Right lobe of liver (tissue), 6 donors: ENCODE data around the gene SARS1. TPM values are rescaled to one million over a fixed set of nuclear protein-coding genes. Genes with fewer than 3 reads are reported as not detected.

Experiments
- ATAC-seq, 4 donors: fragments of 200-7000 bp; cut with Tn5 transposase; one replicate each; pipeline ENCODE4 v1.9.1; 2020; ENCODE audit warnings: mild to moderate bottlenecking in 4 of 4, moderate library complexity in 4 of 4
- DNase-seq, 3 donors: peaks; one replicate each; pipeline ENCODE4 v3.0.0-alpha.2; 2020
- H3K27ac ChIP-seq, 3 donors: fragments of 200-600 bp; one replicate each; pipeline ENCODE4 v1.8.0; 2022
- H3K27me3 ChIP-seq, 2 donors: fragments of 200-600 bp; one replicate each; pipeline ENCODE4 v1.8.0; 2022
- H3K36me3 ChIP-seq, 4 donors: fragments of 200-600 bp; sonication (generic) in 1 of 4; one replicate each; pipeline versions ENCODE4 v1.5.1 to v1.8.0; 2017 to 2022; ENCODE audit warnings: control low read depth in 1 of 4
- H3K4me1 ChIP-seq, 4 donors: fragments of 200-600 bp; sonication (generic) in 1 of 4; one replicate each; pipeline versions ENCODE4 v1.5.1 to v1.8.0; 2017 to 2022; ENCODE audit warnings: control low read depth in 1 of 4
- H3K4me3 ChIP-seq, 3 donors: fragments of 200-600 bp; one replicate each; pipeline ENCODE4 v1.8.0; 2022
- H3K9me3 ChIP-seq, 4 donors: fragments of 200-600 bp; sonication (generic) in 1 of 4; one replicate each; pipeline versions ENCODE4 v1.5.1 to v1.8.0; 2017 to 2022; ENCODE audit warnings: control low read depth in 1 of 4
- CTCF ChIP-seq, 4 donors: fragments of 200-600 bp in 3 of 4; fragments of 450-650 bp in 1 of 4; IDR thresholded peaks; one replicate each; pipeline versions ENCODE4 v1.5.1 to v1.8.0; 2016 to 2022; ENCODE audit warnings: antibody characterized with exemption in 4 of 4, mild to moderate bottlenecking in 2 of 4
- POLR2A ChIP-seq: fragments of 450-650 bp; IDR thresholded peaks from one replicate; pipeline ENCODE4 v1.6.1; 2017; ENCODE audit warnings: antibody characterized with exemption, mild to moderate bottlenecking
- WGBS: methylation state at CpG from one replicate; pipeline ENCODE4 v1.1.6; 2018; ENCODE audit warnings: low coverage, low lambda C conversion rate; ENCODE audit not compliant: insufficient coverage; ENCODE audit errors: missing lambda C conversion rate; 5-methylcytosine and 5-hydroxymethylcytosine counted together
- intact Hi-C, 2 donors: fragments of 100-400 bp; cut with DNase I; formaldehyde crosslinking; loops; one replicate each; pipeline versions ENCODE4 v1.11.2 to v1.14.1; 2022
- total RNA-seq, 6 experiments: library from RNA; depleted of rRNA in 2 of 6; stranded (reverse); fragments of >200 nt in 2 of 6; fragmentation: NEBNext Ultra II Directional in 3 of 6; extraction: Animal tissue kit (Norgen Biotek cat#: 25700) in 3 of 6; gene quantifications; one replicate each; pipeline versions ENCODE4 v1.1.0 to v1.2.4, GENCODE V29; 2016 to 2023
- donor health status: DM: no; HTN: yes; CAD: no.
- donor health status: DM: no; HTN: no; CAD: no.
- donor health status: DM: no; HTN: no; CAD: no.
- donor health status: DM: no; HTN: yes; CAD: no.
- donor health status: DM: no; HTN: yes; CAD: no.

The SARS1 gene
- total RNA-seq, 6 experiments from 2014 or later, result 73.5 to 123 (median 91.6) TPM

GRCh38 chr1:109280862-109281261 lies 67.1 kb downstream of the SARS1 start:
- intact Hi-C loops, result no loop called here
- ATAC-seq, result no peak
- no CpG with 5 or more reads among the region's 12 CpGs for WGBS

GRCh38 chr1:109281680-109282496 lies 68.2 kb downstream of the SARS1 start:
- Histone ChIP-seq H3K9me3 (no peaks in the 10 kb centered on the region), H3K27me3 (no peaks in the 10 kb centered on the region), H3K4me1 (peaks cover 0 to 29% (median 11%) of the 10 kb centered on the region in 4 donors), H3K27ac (no peak overlapping the region), H3K4me3 (no peak overlapping the region), H3K36me3 (no peaks in the 10 kb centered on the region)
- DNase-seq (no peak), ATAC-seq (no peak)
- intact Hi-C loops, result no loop called here
- TF ChIP-seq POLR2A (no peak), CTCF (IDR thresholded peaks at IDR 0.05) (no peak)
- 62% methylated on average over 21 of the region's 28 CpGs for WGBS

More at GRCh38 chr1:109280862-109281261, 67.1 kb downstream of the SARS1 start:
- H3K4me3 ChIP-seq, result no peak overlapping the region
- no peak for DNase-seq
- TF ChIP-seq CTCF (IDR thresholded peaks at IDR 0.05) (no peak), POLR2A (no peak)
- H3K27ac ChIP-seq, result no peak overlapping the region
- no peaks in the 10 kb centered on the region for H3K9me3 ChIP-seq
- H3K27me3 ChIP-seq, result no peaks in the 10 kb centered on the region
- peaks cover 0 to 39% (median 12%) of the 10 kb centered on the region in 4 donors for H3K4me1 ChIP-seq
- H3K36me3 ChIP-seq, result no peaks in the 10 kb centered on the region

GRCh38 chr1:109282497-109282951 lies 68.8 kb downstream of the SARS1 start:
- no peaks in the 10 kb centered on the region for H3K9me3 ChIP-seq
- peaks cover 0 to 22% (median 8%) of the 10 kb centered on the region in 4 donors for H3K4me1 ChIP-seq
- peak overlapping the region in 2 of 3 donors; percentile 25 to 89 for H3K27ac ChIP-seq
- DNase-seq, result no peak
- WGBS, result 9% methylated on average over 9 of the region's 10 CpGs
- TF ChIP-seq CTCF (IDR thresholded peaks at IDR 0.05), result no peak
- no peaks in the 10 kb centered on the region for H3K27me3 ChIP-seq
- ATAC-seq, result no peak
- H3K36me3 ChIP-seq, result no peaks in the 10 kb centered on the region
- intact Hi-C loops, result no loop called here
- H3K4me3 ChIP-seq, result peak overlapping the region; percentile 63 to 79 (median 68)

- Histone ChIP-seq H3K27ac (peak within 1 kb of the TSS; percentile 82 to 89 (median 87)), H3K4me1 (peaks cover 0 to 16% (median 4%) of the 10 kb centered on the region in 4 donors), H3K27me3 (no peaks in the 10 kb centered on the region), H3K4me3 (peak within 1 kb of the TSS; percentile 63 to 79 (median 68)), H3K36me3 (no peaks in the 10 kb centered on the region), H3K9me3 (no peaks in the 10 kb centered on the region)
- DNase-seq (peak; percentile 97 to 98 (median 98)), ATAC-seq (peak; percentile 99 to 100 (median 99))
- intact Hi-C loops, result no loop called here
- TF ChIP-seq CTCF (IDR thresholded peaks at IDR 0.05) (peak; percentile 39 to 48 (median 42)), POLR2A (peak; percentile 85)
- 1% methylated on average over 17 of the region's 56 CpGs for WGBS
These were observed 69.4 kb downstream of the SARS1 start, which contains the start of gene PSRC1 for GRCh38 chr1:109282952-109283747. TSS of gene PSRC1 (minus strand) at chr1:109283145.
